GM12878 (cell line): Measurements from ENCODE around the gene IGSF6. TPM values are rescaled to one million over a fixed set of nuclear protein-coding genes. Genes with fewer than 3 reads are reported as not detected.

Source experiments
- FOXK2 ChIP-seq: fragments of 450-650 bp; IDR thresholded peaks from 2 replicates; pipeline ENCODE4 v1.6.1; 2017; ENCODE audit warnings: mild to moderate bottlenecking, moderate library complexity
- MEF2B ChIP-seq: fragments of 450-650 bp; IDR thresholded peaks from 2 replicates; pipeline ENCODE4 v1.6.1; 2018; ENCODE audit warnings: mild to moderate bottlenecking, moderate library complexity; ENCODE audit not compliant: partially characterized antibody, poor library complexity, severe bottlenecking
- MYB ChIP-seq: fragments of 150-350 bp; IDR thresholded peaks from 2 replicates; pipeline ENCODE4 v1.6.1; 2014; ENCODE audit warnings: mild to moderate bottlenecking, low read depth, low read length, borderline replicate concordance
- PAX5 ChIP-seq: IDR thresholded peaks from 2 replicates; pipeline ENCODE4 v1.6.1; 2011; ENCODE audit warnings: low read depth, low read length, borderline replicate concordance
- PML ChIP-seq: IDR thresholded peaks from 2 replicates; pipeline ENCODE4 v1.6.1; 2012; ENCODE audit warnings: low read length, inconsistent platforms
- RELA ChIP-seq: fragments of 450-650 bp; IDR thresholded peaks from 2 replicates; pipeline ENCODE4 v1.8.0; 2014; ENCODE audit warnings: borderline replicate concordance; ENCODE audit not compliant: partially characterized antibody
- SRF ChIP-seq, 2 experiments: IDR thresholded peaks; 2 replicates each; pipeline ENCODE4 v1.6.1; 2011; ENCODE audit warnings: low read depth in 2 of 2, low read length in 2 of 2, mild to moderate bottlenecking in 1 of 2, moderate library complexity in 1 of 2
- TAF1 ChIP-seq: IDR thresholded peaks from 2 replicates; pipeline ENCODE4 v1.6.1; 2011; ENCODE audit warnings: mild to moderate bottlenecking, low read depth, low read length, borderline replicate concordance
- ZNF384 ChIP-seq: IDR thresholded peaks from 2 replicates; pipeline ENCODE4 v1.6.1; 2012; ENCODE audit warnings: low read depth, mild to moderate bottlenecking, low read length, improper control_type of control experiment, borderline replicate concordance
- ZNF622 ChIP-seq: fragments of 450-650 bp; IDR thresholded peaks from 2 replicates; pipeline ENCODE4 v1.6.1; 2017; ENCODE audit warnings: mild to moderate bottlenecking, inconsistent platforms
- polyA plus RNA-seq, 11 experiments: library from polyadenylated mRNA; depleted of rRNA in 4 of 11; unstranded in 6 of 11; stranded (reverse) in 5 of 11; fragments of >200 nt; fragmentation: Nextera tagmentation in 4 of 11; fragmentation: Illumina TruSeq in 1 of 11; extraction: Ambion mirVana in 4 of 11; extraction: Trizol in 1 of 11; gene quantifications; 1 replicate in 1 of 11; 2 replicates in 10 of 11; pipeline versions ENCODE4 v1.2.1 to v1.2.3, GENCODE V29; 2011 to 2016; ENCODE audit warnings: inconsistent platforms in 2 of 11, missing spikeins in 2 of 11, low read depth in 1 of 11
- total RNA-seq, 4 experiments: library from RNA; depleted of rRNA in 3 of 4; stranded (reverse); fragments of >200 nt in 3 of 4; fragmentation: Illumina TruSeq in 1 of 4; extraction: Trizol in 1 of 4; gene quantifications; 2 replicates each; pipeline versions ENCODE4 v1.2.1 to v1.2.3, GENCODE V29; 2013 to 2021
- TF ChIP-seq, protein P1 (sequence below): IDR thresholded peaks from 2 replicates; pipeline ENCODE4 v1.6.1; 2011; ENCODE audit warnings: borderline replicate concordance, low read depth, mild to moderate bottlenecking, moderate library complexity, mixed read lengths, low read length; ENCODE audit not compliant: insufficient read depth; ENCODE audit errors: extremely low read length
- TF ChIP-seq, protein P2 (sequence below): IDR thresholded peaks from 2 replicates; pipeline ENCODE4 v1.6.1; 2011; ENCODE audit warnings: low read depth, mild to moderate bottlenecking, low read length, moderate library complexity, borderline replicate concordance; ENCODE audit errors: extremely low read depth

The IGSF6 gene
- total and polyA plus RNA-seq, 10 of the 15 experiments (the other 5 are each of a cell fraction or from before 2014, with no cell fraction given), result 0.32 to 1.2 (median 0.72) TPM

DNA sequence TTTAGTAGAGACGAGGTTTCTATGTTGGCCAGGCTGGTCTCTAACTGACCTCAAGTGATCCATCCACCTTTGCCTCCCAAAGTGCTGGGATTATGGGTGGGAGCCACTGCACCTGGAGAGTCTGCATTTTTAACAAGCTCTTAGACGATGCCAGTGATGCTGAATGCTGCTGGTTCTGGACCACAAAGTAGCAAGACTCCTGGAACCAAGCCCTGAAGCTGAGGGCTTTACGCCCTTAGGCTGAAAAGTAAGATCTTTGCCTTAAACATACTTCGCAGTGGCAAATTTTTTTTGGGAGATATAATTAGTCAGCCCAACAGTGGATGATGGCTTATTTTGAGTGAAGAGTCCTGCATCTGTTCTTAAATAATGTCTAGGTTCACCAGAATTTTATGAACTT lies 39.0 kb downstream of the IGSF6 start (continued):
- TF ChIP-seq, protein P1, sequence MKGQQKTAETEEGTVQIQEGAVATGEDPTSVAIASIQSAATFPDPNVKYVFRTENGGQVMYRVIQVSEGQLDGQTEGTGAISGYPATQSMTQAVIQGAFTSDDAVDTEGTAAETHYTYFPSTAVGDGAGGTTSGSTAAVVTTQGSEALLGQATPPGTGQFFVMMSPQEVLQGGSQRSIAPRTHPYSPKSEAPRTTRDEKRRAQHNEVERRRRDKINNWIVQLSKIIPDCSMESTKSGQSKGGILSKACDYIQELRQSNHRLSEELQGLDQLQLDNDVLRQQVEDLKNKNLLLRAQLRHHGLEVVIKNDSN, result no peak
- TF ChIP-seq, protein P2, sequence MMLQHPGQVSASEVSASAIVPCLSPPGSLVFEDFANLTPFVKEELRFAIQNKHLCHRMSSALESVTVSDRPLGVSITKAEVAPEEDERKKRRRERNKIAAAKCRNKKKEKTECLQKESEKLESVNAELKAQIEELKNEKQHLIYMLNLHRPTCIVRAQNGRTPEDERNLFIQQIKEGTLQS, result no peak
- TF ChIP-seq TAF1 (no peak), ZNF622 (no peak), PAX5 (no peak), PML (no peak), MEF2B (no peak), SRF (IDR thresholded peaks at IDR 0.05; ENCODE audit: low read depth in 2 of 2, low read length in 2 of 2) (no peak), FOXK2 (no peak), RELA (no peak), ZNF384 (no peak), MYB (no peak)
